HCT116 (cell line): ENCODE data around the gene MAP7D1. TPM values are rescaled to one million over a fixed set of nuclear protein-coding genes. Genes with fewer than 3 reads are reported as not detected.

ENCODE experiments used
- ATAC-seq: fragments of 200-7000 bp; cut with Tn5 transposase; 2 replicates; pipeline ENCODE4 v1.9.1; 2020; ENCODE audit warnings: mild to moderate bottlenecking, moderate library complexity
- BruUV-seq: library from RNA; stranded (reverse); fragments of 400-500 nt; replicated peaks from 2 replicates; lab custom pipeline; 2021; lab: Mats Ljungman, UMichigan
- CTCF ChIA-PET: fragments of 300-600 bp; sonication (Branson Sonifier 250); formaldehyde crosslinking; loops from one replicate; lab custom pipeline; 2021; ENCODE audit warnings: antibody characterized with exemption; lab: Charles Lee
- POLR2A ChIA-PET: fragments of 300-600, 350-600 bp; sonication (Branson Sonifier 250); formaldehyde crosslinking; loops from one replicate; lab custom pipeline; 2021; ENCODE audit warnings: antibody characterized with exemption; lab: Charles Lee
- RAD21 ChIA-PET, 2 experiments: fragments of 300-600 bp; sonication (Branson Sonifier 250); formaldehyde crosslinking; loops; one replicate each; lab custom pipeline; 2023; ENCODE audit warnings: low total read pairs in 2 of 2; ENCODE audit not compliant: uncharacterized antibody in 2 of 2, unreplicated experiment in 2 of 2, low non-redundant PET in 1 of 2; lab: Charles Lee
- DNase-seq: peaks from one replicate; pipeline ENCODE4 v3.0.0-alpha.2; 2010; ENCODE audit warnings: low read depth, low spot score
- H2AFZ ChIP-seq: fragments of 200-600 bp; shearing (Covaris generic), sonication (generic); 2 replicates; pipeline ENCODE4 v1.6.1; 2017; ENCODE audit warnings: low read depth, mixed run types, mixed read lengths, antibody characterized with exemption, low read length; ENCODE audit not compliant: poor library complexity, severe bottlenecking
- H3K27ac ChIP-seq: 2 replicates; pipeline ENCODE4 v1.5.1; 2012; ENCODE audit warnings: low read depth, low read length
- H3K27me3 ChIP-seq: fragments of 200-600 bp; sonication (generic); 2 replicates; pipeline ENCODE4 v1.6.1; 2016; ENCODE audit warnings: mixed run types, low read length, mixed read lengths; ENCODE audit not compliant: insufficient read depth
- H3K36me3 ChIP-seq, 2 experiments: fragments of 200-500 bp in 1 of 2; fragments of 200-600 bp in 1 of 2; sonication (Bioruptor generic) in 1 of 2; sonication (generic) in 1 of 2; 2 replicates each; pipeline versions ENCODE4 v1.5.1 to v1.6.1; 2014 to 2016; ENCODE audit warnings: low read length in 2 of 2, inconsistent platforms in 1 of 2, mixed read lengths in 1 of 2, mixed run types in 1 of 2; ENCODE audit not compliant: insufficient read depth in 2 of 2, control insufficient read depth in 1 of 2
- H3K4me1 ChIP-seq, 2 experiments: fragments of 200-600 bp in 1 of 2; sonication (generic) in 1 of 2; 2 replicates each; pipeline versions ENCODE4 v1.5.1 to v1.6.1; 2012 to 2017; ENCODE audit warnings: low read length in 2 of 2, inconsistent platforms in 1 of 2, mild to moderate bottlenecking in 1 of 2, mixed read lengths in 1 of 2, mixed run types in 1 of 2, moderate library complexity in 1 of 2; ENCODE audit not compliant: insufficient read depth in 2 of 2, control insufficient read depth in 1 of 2
- H3K4me2 ChIP-seq: fragments of 200-600 bp; sonication (generic); 2 replicates; pipeline ENCODE4 v1.6.1; 2017; ENCODE audit warnings: mixed run types, low read length, mixed read lengths
- H3K4me3 ChIP-seq, 2 experiments: fragments of 200-600 bp in 1 of 2; sonication (generic) in 1 of 2; replicated peaks in 1 of 2; 2 replicates each; pipeline ENCODE4 v1.5.1; 2011 to 2016; ENCODE audit warnings: low read length in 2 of 2, control low read depth in 1 of 2, low read depth in 1 of 2, mild to moderate bottlenecking in 1 of 2, mixed read lengths in 1 of 2, mixed run types in 1 of 2
- H3K79me2 ChIP-seq: fragments of 200-600 bp; sonication (generic); 2 replicates; pipeline ENCODE4 v1.6.1; 2017; ENCODE audit warnings: mild to moderate bottlenecking, mixed run types, low read length, moderate library complexity, mixed read lengths; ENCODE audit not compliant: insufficient read depth
- H3K9ac ChIP-seq: fragments of 200-600 bp; sonication (generic); 2 replicates; pipeline ENCODE4 v1.6.1; 2016; ENCODE audit warnings: low read length, mixed read lengths
- H3K9me2 ChIP-seq: fragments of 200-600 bp; sonication (generic), shearing (Covaris generic); 2 replicates; pipeline ENCODE4 v1.6.1; 2017; ENCODE audit warnings: mixed run types, mild to moderate bottlenecking, moderate library complexity; ENCODE audit not compliant: insufficient read depth
- H3K9me3 ChIP-seq, 2 experiments: fragments of 200-500 bp in 1 of 2; fragments of 200-600 bp in 1 of 2; sonication (Bioruptor generic) in 1 of 2; sonication (generic) in 1 of 2; 2 replicates each; pipeline ENCODE4 v1.6.1; 2014 to 2017; ENCODE audit warnings: low read length in 2 of 2, mixed read lengths in 2 of 2, inconsistent platforms in 1 of 2, low read depth in 1 of 2, mild to moderate bottlenecking in 1 of 2, mixed run types in 1 of 2, moderate library complexity in 1 of 2; ENCODE audit not compliant: control insufficient read depth in 1 of 2, insufficient read depth in 1 of 2
- H4K20me1 ChIP-seq: fragments of 200-600 bp; sonication (generic), shearing (Covaris generic); 2 replicates; pipeline ENCODE4 v1.6.1; 2017; ENCODE audit warnings: mixed run types, mild to moderate bottlenecking, moderate library complexity; ENCODE audit not compliant: insufficient read depth
- CEBPB ChIP-seq: IDR thresholded peaks from 2 replicates; pipeline ENCODE4 v1.6.1; 2012; ENCODE audit warnings: low read depth
- EZH2phosphoT487 ChIP-seq: fragments of 200-600 bp; IDR thresholded peaks from 2 replicates; pipeline ENCODE4 v1.6.1; 2018; ENCODE audit warnings: antibody characterized with exemption, borderline replicate concordance
- FOSL1 ChIP-seq: IDR thresholded peaks from 2 replicates; pipeline ENCODE4 v1.6.1; 2012; ENCODE audit warnings: low read depth
- RAD21 ChIP-seq: IDR thresholded peaks from 2 replicates; pipeline ENCODE4 v1.6.1; 2012; ENCODE audit warnings: low read depth, mild to moderate bottlenecking
- REST ChIP-seq: IDR thresholded peaks from 2 replicates; pipeline ENCODE4 v1.6.1; 2012; ENCODE audit warnings: low read depth
- SRF ChIP-seq: IDR thresholded peaks from 2 replicates; pipeline ENCODE4 v1.6.1; 2012; ENCODE audit warnings: low read depth
- ZNF274 ChIP-seq: fragments of 200-500 bp; sonication (Bioruptor generic); IDR thresholded peaks from 2 replicates; pipeline ENCODE4 v1.6.1; 2014; ENCODE audit warnings: mild to moderate bottlenecking, low read depth, low read length, inconsistent platforms
- intact Hi-C: fragments of 100-400 bp; cut with micrococcal nuclease; formaldehyde crosslinking; loops from 2 replicates; pipeline ENCODE4 v1.10.0; 2022
- total RNA-seq: library from RNA; stranded (reverse); gene quantifications from one replicate; pipeline ENCODE4 v1.2.1, GENCODE V29; 2021; ENCODE audit not compliant: unreplicated experiment

The MAP7D1 gene
- total RNA-seq, 1 experiment from 2014 or later = 71.8 TPM

- ChIA-PET POLR2A (no interaction called here), RAD21 (no interaction called here), CTCF (no interaction called here)
- no peak overlapping the region for H2AFZ ChIP-seq
- H3K4me3 ChIP-seq = no peak overlapping the region
- H3K4me2 ChIP-seq = no peak overlapping the region
- ATAC-seq = no peak
- TF ChIP-seq EZH2phosphoT487 (no peak), REST (no peak), CEBPB (no peak), SRF (no peak), RAD21 (no peak), ZNF274 (no peak), FOSL1 (no peak)
- no peaks in the 10 kb centered on the region for H3K9me3 ChIP-seq
- no peaks in the 10 kb centered on the region for H3K9me2 ChIP-seq
- no peak for DNase-seq
- no peaks in the 10 kb centered on the region for H3K27me3 ChIP-seq
- H3K9ac ChIP-seq = no peak overlapping the region
- H4K20me1 ChIP-seq = no peaks in the 10 kb centered on the region
- peaks cover 74% of the 10 kb centered on the region for H3K79me2 ChIP-seq
- BruUV-seq = no TSS peak
- H3K27ac ChIP-seq = no peak overlapping the region
- peaks cover 0 to 3% of the 10 kb centered on the region in 2 experiments; a peak in 1 of 4 replicates for H3K4me1 ChIP-seq
- intact Hi-C loops = no loop called here
- peaks cover 14 to 19% of the 10 kb centered on the region in 2 experiments for H3K36me3 ChIP-seq
Measured at GRCh38 chr1:36166938-36167905, 11.3 kb downstream of the MAP7D1 start.
